Measurements from ENCODE around the gene KLF16.

- no peak for TF ChIP-seq ZNF70 (CRISPR knock-in tag; IDR thresholded peaks at IDR 0.05)
- no peak for TF ChIP-seq TOX (CRISPR knock-in tag; IDR thresholded peaks at IDR 0.05; ENCODE audit: borderline replicate concordance)
- TF ChIP-seq PATZ1 (CRISPR knock-in tag; IDR thresholded peaks at IDR 0.05; ENCODE audit: borderline replicate concordance) = no peak
- no peak for TF ChIP-seq POU6F1 (CRISPR knock-in tag; IDR thresholded peaks at IDR 0.05; ENCODE audit: borderline replicate concordance, low read depth)
- no peak for TF ChIP-seq ZFP30 (CRISPR knock-in tag; IDR thresholded peaks at IDR 0.05)
- no peak for TF ChIP-seq ZNF565 (CRISPR knock-in tag; conservative IDR thresholded peaks at IDR 0.05; ENCODE audit: low read depth)
Observed at GRCh38 chr19:1823539-1824251, 39.7 kb downstream of the KLF16 start.
